HG03175 (cell line): Measurements from ENCODE around the gene CDK18.
A peak's percentile ranks its signal among the peaks of the same experiment; 100 is the strongest.

Experiments used
- ATAC-seq: cut with Tn5 transposase; IDR thresholded peaks from one replicate; pipeline ENCODE4 v1.9.1; 2021; ENCODE audit warnings: mild to moderate bottlenecking, moderate library complexity; ENCODE audit not compliant: unreplicated experiment

The CDK18 gene

DNA sequence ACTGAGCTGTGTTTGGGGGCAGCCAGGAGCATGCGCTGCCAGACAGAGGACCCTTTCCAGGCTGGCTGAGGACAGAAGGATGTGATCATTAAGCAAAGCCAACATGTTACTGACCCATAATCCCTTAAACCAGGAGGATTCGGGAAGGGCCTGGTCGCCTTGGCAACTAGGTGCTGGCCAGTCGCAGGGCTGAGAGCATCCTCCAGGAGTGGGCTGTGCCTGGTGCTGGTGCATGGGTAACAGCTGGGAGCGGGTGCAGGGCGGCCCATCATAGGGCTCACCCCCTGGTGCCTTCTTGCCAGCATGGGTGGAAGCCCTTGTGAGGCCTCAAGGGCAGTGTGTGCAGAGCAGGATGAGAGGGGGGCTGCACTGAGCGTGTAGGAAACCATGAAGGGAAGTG is 17.2 kb downstream of the CDK18 start:
- ATAC-seq, result no peak

DNA sequence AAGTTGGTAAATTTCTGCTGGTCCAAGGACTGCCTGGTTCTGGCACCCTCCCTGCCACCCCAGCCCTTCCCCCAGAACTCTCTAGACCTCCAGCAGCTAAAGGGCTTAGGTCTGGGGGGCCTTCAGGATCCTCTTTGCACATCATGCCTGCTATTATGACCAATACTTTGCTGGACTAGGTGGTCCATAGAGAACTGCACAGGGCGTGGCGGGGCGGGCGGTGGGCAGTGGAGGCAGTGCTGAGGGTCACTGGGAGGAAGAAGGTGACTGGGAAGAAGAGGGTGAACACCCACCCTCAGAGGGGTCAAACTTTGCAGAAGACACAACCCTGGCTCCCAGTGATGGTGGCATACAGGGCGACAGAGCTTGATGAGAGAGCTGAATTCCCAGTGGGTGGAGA is 18.2 kb downstream of the CDK18 start:
- no peak for ATAC-seq

DNA sequence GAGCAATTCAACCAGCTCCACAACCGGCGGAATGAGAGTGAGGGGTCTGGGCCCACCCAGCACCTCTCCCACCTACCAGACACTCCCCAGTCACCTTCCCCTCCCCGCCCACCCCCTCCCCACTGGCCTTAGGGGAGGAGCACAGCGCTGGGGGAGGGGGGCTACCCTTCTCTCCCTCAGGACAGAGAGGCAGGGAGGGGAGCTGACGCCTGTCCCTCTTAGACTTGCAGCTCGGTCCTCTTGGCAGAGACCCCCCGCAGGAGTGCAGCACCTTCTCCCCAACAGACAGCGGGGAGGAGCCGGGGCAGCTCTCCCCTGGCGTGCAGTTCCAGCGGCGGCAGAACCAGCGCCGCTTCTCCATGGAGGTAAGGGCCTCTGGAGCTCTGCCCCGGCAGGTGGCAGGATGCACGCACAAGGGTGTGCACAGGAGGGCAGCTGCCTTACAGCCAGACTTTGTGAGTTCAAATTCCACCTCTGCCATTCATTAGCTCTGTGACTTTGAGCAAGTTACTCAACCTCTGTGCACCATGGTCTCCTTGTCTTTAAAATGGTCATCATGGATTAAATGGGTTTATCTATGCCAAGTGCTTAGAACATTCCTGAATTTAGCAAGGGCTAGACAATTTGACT is 18.9 kb downstream of the CDK18 start:
- no peak for ATAC-seq

DNA sequence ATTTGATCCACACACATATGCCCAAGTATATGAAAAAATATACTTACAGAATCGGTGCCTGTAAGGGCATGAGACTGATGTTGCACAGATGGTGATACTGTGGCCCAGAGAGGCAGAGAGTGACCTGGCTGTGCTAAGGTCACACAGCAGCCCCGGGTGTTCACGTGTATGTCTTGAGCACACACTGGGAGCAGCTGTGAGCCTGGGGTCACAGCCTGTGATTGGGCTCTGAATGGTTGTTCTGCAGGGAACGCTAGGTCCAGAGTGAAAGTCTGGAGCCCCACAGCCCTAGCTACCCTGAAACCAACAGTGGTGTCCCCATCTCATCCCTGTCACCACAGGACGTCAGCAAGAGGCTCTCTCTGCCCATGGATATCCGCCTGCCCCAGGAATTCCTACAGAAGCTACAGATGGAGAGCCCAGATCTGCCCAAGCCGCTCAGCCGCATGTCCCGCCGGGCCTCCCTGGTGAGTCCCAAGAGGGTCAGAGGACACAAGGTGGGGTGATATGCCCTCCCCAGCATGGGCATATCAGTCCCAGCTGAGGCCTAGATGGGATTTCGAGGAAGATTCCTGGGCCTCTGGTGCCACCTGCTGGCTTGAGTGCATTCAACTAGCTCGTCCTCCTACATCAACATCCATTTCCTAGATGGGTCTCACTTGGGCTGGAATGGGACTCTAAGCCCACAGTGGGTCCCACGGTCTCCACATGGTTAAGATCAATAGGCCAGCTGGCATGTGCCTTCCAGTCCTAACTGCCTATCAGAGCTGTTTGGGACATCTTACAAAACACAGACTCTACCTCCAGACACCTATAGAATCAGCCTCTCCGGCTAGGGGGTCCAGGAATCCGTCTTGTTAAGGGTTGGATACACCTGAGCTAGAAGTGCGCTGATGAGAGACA is 19.7 kb downstream of the CDK18 start:
- ATAC-seq, result no peak

DNA sequence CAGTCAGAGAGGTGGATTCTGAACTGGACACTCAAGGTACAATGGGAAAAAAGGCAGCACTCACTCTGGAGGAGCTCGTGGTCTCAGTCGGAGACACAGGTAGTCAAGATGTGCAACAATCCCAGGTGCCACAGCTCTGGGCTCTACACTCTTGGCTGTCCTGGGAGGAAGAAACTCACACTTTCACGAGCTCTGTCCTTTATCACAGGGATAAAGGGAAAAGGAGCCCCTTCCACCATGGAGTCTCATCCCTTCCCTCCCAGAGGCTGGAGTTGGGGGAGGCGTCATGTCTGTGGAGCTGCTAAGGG is 20.3 kb downstream of the CDK18 start:
- ATAC-seq, result no peak

DNA sequence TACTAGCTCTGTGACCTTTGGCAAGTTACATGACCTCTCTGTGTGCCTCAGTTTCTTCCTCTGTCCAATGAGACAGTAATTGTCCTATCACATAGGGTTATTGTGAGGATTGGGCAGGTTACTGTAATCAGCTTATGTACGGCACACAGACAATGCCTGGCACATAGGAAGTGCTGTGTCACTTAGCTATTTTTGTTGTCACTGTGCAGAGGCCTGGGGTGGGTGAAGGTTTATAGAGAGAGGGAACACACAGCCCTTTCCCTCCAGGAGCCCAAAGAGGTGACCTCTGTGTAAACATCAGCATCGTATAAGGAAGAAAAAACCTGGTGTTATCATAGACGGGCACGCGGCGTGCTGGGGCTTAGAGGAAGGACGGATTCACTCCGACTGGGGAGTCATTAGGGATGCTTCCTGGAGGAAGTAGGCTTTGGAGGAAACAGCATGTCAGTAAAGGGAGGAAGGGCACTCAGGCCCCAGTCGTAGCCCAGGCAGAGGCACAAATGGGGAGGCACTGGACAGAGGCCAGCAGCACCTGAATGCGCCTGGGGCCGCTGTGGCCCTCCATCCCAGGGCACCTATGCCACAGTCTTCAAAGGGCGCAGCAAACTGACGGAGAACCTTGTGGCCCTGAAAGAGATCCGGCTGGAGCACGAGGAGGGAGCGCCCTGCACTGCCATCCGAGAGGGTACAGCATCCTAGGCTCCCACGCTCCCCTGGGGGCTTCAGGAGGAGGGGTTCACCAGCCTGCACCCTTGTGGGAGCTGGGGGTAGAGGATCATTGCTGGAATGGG is 21.2 kb downstream of the CDK18 start:
- no peak for ATAC-seq

DNA sequence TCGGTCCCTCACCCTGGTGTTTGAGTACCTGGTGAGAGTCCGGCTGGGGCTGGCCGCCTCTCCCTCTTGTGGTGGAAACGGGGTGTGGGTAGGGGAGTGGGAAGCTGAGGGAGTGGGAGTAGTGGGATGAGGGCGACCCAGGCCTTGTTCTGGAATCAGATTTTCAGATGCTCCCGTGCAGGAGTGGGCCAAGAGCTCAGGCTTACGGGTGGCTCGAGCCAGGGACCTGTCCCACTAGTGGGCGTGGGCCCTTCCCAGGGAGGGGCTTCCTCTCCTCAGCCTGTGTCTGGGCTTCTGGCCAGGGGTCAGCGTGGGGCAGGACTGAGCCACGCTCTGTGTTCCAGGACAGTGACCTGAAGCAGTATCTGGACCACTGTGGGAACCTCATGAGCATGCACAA is 22.0 kb downstream of the CDK18 start:
- no peak for ATAC-seq

DNA sequence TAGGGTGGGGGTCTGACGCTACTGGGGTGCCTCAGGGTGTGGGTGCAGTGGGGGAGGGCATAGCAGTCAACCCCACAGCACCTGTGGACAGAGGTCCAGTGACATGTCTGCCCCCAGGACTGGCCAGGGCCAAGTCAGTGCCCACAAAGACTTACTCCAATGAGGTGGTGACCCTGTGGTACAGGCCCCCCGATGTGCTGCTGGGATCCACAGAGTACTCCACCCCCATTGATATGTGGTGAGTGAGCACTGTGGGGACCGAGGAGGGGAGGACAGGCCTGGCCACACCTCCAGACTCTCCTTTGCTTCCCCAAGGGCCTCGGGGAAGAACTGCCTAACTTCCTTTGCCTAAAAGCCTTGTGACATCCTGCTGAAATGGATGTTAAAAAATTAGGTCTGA is 23.5 kb downstream of the CDK18 start:
- ATAC-seq, result no peak

DNA sequence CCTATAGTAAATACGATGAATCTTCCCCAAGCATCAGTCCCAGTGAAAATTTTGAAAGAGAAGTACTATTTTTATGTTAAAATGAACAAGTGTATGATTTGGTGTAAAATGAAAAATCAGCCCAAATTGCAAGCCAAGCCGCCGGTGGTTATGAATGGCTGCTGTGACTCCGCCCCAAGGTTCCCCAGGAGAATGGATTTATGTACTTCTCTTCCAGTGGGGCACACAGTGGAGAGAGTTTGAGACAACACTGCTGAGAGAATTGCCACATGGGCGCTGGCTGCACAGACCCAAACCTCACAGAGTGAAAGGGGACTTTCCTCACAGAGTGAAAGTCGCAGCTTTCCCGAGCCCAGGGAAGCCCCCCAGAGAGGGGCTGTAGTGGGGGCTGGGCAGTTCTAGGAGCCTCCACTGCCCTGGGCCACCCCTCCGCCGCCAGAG is 24.0 kb downstream of the CDK18 start:
- no peak for ATAC-seq

DNA sequence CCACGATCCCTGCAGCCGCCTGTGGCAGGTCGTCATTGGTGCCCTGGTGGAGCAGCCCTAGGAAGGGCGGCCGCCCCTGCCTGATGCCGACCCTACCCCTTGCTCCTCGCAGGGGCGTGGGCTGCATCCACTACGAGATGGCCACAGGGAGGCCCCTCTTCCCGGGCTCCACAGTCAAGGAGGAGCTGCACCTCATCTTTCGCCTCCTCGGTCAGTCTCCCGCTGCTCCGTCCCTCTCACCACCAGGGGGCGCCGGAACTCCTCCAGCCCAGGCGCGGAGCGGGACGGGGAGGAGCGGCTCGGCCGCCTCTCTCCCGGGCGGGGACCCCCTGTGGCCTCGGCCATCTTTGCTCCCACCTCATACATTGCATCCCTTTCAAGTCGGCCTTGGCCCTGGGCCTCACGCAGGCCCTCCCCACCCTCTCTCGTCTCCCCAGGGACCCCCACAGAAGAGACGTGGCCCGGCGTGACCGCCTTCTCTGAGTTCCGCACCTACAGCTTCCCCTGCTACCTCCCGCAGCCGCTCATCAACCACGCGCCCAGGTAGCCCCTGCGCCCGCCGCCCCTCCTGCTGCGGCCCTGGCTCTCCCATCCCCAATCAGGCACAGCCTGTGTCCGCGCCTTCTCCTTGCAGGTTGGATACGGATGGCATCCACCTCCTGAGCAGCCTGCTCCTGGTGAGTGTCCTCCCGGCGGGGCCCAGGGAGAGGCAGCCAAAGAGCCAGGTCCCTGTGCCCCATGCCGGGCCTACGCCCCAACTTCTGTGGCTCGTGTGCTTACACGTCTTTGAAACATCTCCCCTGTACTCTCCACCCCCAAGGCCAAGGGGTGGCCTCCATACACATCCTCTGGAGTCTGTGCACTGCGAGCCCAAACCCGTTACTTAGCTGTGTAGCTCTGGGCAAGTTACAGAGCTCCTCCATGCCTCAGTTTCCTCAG is 24.7 kb downstream of the CDK18 start:
- ATAC-seq, result peak; percentile 73

DNA sequence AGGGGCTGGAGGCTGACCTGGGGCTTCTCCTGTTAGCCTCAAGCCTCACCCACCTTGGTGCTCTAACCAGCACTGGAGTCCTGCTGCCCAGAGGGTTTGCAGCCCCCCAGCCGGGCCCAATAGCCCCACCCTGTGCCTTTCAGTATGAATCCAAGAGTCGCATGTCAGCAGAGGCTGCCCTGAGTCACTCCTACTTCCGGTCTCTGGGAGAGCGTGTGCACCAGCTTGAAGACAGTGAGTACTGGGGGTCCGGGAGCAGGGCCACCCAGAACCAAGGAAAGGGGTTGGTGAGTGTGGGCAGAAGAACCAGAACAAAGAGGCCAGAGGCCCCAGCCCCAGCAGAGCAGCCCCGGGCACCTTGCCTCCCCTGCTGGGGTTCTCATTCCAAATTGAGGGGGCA is 25.6 kb downstream of the CDK18 start:
- no peak for ATAC-seq

DNA sequence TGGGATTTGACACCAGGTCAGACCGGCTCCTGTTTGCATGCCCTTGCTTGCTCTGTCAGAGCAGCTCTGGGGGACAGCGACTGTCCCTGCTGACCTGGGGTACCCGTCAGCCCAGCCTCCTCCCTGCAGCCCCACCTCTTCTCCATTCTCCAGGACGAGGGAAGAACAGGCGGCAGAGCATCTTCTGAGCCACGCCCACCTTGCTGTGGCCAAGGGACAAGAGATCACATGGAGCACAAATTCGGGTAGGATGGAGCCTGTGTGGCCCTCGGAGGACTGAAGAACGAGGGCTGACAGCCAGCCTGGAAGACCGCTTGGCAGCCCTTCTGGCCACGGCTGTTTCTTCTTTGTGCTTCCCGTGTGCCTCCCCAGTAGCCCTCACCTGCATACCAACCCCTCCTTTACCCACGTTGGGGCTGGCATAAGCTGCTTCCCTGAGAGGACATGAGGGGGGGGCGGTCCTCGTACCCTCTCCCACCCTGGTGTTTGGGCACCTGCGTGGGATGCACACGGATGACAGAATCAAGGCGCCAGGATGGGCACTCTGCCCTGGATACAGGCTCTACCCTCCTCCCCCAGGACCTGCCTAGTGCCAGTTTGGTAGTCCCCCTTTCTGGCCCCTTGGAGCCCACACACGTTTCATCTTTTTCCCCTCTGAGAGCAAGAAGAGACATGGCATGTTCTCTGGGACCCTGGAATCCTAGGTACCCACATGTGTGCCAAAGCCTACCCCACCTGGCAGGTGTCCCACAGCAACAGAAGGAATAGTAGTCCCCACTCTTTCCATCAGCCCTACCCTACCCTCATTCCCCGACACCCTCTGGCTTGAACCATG is 26.9 kb downstream of the CDK18 start:
- no peak for ATAC-seq

DNA sequence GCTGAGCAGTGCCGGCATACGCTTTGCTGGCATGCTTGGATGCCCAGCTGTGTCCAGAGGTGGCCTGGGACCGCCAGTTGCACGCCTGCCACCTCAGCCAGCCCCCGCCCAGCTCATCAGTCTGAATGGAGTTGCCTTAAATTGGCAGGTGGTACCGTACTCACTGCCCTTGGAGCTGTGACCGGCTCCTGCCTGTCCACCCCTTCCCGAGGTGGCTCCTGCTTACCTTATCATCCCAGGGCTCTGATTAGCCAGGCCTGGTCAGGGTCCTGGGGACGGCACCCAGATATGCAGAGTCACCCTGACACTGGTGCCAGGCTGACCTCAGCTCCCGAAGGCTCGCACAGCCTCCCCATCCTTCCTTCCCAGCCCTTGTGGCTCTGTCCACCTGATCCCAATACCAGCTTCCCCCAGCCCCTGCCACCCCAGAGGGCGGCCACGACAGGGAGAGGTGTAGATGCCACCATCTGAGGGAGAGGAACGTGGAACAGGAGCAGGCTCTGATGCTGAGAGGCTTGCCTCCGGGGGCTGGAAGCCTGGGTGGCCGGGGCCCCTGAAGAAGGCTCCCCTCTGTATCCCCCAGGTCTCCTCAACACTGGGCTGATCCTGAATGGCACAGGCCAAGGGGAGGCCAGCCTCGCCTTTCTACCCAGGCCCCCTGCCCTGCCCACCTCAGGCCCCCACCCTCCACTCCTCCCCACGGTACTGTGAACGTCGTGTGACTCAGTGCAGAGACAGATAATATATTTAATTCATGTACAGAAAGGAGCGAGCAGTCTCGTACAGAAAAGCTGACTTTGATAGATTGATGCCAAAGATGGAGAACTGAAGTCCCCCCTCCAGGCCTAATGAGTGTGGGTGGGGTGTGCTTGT is 27.8 kb downstream of the CDK18 start:
- ATAC-seq, result no peak

DNA sequence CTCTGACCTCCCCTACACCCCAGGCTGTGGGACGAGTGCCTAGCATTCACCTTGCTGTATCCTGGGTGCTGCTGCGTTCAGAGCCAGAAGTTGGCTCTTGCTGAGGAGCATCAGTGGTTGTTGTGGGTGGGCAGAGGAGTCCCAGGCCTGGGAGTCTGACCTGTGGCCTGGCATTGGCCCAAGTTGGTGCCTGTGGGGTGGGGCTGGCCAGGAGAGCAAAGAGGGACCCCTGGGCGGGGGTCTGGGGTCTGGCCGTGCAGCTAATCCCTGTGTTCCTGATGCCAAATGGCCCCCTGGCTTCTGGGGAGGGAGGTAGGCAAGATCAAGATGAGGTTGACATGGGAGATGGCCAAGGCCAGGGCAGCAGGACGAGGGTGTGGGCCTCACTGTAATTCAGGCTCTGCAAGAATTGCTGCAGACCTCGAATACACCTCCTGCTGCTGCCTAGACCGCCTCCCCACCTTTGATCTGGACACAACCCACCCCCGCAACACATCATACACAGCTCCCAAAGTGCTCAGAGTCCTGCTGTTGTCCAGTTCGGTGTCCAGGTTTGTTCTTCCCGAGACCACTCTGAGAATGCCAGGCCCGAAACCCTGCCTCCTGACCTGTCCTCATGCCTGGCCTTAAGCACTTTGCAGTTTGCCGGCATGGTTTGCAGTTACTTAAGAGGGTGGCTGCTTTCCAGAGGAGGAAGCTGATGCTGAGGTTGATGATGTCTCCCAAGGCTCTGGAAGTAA is 28.7 kb downstream of the CDK18 start:
- no peak for ATAC-seq

DNA sequence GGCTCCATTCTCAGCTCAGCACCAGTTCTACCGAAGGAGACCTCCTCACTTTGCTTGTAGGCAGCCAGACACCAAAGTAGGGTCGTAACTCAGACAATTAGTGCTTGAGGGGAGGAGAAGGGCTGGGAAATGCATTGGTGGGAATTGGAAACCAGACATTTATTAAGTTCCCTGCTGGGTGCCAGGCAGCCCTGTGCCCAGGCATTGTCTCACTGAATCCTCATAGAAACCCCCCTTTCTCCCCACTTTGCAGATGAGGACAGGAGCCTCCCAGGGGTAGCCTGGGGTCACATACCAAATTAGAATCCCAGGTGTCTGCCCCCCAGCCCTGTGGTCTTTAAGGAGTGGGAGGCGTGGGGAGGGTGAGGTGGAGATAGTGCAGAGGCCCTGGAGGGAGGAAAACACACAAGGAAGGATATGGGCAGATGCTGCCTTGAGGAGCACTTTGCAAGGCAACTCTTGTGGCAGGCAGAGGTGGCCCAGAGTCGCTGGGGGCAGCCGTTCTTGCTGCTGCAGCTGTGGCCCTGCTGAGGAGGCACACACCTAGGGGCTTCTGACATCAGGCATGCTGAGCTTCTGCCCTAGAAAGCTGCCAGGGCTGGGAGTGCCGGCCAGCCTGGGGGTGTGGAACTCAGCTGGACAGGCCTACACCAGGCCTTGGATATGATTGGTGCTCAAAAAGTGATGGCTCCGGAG is 29.4 kb downstream of the CDK18 start:
- no peak for ATAC-seq

DNA sequence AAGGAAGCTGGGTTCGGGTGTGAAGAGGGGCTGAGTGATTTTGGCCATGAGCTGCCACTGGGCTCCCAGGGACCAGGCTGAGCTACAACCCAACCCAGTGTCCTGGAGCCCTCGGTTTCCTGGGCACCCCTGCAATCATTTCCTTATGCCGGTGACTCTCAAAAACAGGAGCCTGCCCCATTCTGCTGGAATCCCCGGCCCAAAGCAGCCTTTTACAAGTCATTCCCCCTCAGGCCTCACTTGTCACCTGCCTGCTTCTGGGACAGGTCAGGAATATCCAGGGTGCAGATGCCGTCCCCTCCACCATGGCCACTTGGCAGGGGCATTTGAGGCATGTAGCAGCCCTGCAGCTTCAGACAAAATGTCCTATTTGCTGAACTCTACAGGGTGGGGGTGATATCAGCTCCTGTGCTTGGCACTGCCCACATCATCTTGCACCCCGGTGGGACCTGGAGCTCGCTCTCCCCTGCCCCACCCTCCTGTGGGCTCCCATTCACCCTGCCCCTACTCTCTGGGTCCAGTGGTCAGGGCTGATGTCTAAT is 30.0 kb downstream of the CDK18 start:
- no peak for ATAC-seq

DNA sequence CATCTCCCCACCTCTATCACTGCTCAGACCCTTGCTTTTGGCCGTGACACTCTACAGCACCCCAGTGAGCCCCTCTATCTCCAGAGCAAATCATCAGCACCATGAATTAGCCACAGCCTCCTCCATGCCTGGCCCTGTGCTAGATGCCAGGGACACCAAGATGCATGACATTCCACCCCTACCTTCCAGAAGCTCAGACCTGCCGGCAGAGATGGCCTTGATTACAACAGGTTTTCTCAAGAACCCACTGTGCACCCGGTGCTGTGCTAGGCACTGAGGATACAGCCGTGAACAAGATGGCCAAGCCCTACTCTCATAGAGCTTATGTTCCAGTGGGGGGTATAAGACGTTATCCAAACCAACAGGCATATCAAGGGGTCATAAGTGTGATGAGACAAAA is 30.6 kb downstream of the CDK18 start:
- ATAC-seq, result no peak
